SW480 (cell line): ENCODE results near the gene CSRNP3.
"Not testable (repeated sequence)": the region's sequence is repeated elsewhere in the genome, so short reads cannot be mapped to it uniquely, and the experiment has no call there.

Experiments
- DNase-seq: peaks from one replicate; pipeline ENCODE4 v3.0.0-alpha.2; 2016; ENCODE audit warnings: low spot score

Gene CSRNP3

DNA sequence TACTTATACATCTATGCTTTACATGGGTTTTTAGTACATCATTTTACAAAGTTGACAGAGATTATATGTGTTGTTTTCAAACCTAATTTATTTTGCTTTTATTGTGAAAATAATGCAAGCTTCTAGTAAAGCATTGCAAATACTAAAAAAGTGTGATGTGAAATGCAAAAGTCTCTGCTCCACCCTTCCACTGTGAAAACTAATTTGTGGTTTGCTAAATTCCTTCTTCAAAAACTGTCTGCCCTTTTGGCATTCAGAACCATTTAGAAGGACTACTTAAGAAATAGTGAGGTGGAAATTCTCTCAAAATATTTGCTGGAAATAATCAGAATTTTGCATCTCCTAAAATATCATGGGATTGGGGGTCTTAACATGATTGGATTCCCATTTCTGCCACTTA lies 78.4 kb downstream of the CSRNP3 start:
- no peak for DNase-seq

DNA sequence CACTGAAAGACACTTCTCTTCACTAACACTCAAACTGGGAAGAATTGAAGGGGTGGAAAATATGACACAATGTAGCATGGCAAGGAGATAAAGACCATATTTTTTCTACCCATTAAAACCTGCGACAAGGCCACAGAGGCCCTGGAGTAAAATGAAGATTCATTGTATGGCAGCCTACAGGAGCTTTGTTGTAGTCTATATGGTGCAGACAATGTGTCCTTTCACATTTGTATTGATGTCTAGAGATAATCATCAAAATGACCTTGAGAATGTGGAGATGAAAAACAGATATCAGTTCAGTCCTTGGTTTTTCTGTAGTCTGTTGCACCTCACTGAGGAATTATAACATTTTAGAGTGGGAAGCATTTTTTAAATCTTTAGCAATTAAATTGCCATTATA lies 80.1 kb downstream of the CSRNP3 start:
- no peak for DNase-seq

DNA sequence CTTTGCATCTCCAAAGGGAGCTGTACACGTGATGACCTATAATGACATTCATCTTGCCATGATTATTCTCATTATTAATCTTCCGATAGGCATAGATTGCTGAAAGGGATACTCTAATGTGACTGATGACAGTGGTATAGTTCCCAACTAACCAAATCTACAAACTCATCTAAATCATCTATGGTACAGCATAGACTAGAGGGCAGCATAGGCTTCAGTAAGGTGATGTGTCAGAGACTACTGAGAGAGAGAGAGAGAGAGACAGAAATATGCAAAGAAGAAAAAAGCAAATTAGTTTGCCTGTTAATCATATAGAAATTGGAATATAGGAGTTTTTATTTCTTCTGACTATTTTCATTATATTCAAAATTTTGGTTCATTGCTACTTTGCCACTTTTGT lies 89.3 kb downstream of the CSRNP3 start:
- no peak for DNase-seq

DNA sequence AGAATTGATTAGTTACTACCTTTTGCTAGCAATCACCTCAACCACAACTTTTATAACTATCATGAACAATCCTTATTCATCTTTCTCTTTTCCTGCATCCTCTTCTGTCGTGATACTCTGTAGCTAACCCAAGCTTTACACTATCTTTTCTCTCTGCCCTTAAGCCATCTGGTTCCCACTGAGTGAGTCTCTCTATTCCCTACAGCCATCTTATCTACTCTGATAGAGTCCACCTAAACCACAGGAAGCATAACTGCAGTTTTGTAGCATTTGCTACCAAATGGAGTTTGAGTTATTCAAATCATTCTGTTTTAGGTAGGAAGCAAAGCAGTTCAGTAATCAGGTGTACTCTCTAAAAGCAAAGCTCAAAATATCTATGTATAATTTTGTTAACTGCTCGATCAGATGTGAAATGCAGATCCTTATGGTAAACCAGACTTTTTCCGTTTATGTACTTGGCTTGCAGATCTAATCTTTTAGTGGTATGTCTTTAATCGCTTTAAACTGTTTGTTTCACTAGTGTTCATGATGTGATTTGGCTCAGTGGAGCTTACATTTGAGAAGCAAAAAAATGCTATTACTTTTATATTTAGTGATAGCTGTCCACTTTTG lies 91.0 kb downstream of the CSRNP3 start:
- DNase-seq, result no peak

DNA sequence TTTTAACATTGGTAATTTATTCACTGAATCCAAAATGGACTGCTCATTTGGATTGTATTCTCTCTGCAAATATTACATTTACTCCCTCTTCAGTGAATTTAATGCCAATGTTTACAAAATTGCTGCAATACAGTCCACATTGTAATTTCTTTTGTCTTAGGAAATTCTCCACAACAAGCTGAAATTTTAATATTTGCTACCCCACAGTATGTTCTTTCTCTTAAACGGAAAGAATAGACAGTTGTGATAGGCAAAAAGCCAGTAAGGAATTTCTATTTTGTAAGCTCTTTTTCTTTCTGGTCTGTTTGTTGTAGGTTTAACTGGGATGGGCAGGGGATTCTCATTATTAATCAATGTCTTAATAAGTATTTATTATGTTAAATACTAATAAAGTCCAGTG lies 92.0 kb downstream of the CSRNP3 start:
- no peak for DNase-seq

DNA sequence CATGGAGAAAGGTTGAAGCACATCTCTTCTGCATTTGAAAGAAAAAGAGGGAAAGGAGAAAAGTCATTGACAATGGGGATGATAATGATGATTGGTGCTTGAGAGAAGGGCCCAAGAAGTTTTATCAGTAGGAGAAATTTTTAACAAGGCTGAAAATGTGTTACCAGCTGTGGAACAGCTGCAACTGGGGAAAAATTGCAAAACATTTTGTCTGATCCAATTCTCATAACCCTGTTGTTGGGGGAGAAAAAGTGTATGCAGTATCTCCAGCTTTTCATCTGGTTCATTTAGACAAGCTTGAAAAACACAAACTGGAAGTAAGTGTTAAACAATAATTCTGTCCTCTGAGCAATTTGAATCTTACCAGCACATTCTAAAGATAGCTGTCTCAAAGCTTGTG lies 92.7 kb downstream of the CSRNP3 start:
- DNase-seq, result no peak

DNA sequence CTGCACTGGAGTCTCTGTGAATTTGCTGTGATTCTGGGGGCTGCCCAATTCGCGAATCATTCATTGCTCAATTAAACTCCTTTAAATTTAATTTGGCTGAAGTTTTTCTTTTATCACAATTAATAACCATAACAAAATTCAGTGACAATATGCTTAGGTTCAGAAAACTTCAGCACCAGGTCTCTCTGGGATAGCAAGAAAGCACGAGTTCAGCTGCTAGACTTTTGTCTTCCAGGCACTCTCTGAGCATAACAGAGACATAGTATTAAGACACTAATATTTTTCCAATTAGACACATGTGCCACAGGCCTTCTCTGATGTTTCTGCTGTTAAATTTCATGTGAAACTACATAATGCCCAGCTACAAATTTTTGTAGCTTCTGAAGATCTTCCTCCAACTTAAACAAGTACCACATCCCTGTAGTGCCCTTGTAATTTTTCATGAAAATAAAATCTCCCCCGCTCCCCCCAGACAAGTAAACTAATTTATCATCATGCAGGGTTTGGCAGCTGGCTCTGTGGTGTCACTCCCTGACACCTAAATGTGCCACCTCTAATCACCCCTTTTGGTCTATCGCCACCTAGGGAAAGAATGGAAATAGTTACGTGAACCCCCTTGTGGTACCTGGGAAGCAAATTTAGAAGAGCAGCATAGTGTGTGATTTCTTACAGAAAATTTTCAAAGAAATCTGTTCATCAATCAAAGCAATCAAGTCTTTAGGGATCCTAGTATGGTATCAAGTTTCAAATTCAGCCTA lies 94.1 kb downstream of the CSRNP3 start:
- DNase-seq, result peak; percentile 20

DNA sequence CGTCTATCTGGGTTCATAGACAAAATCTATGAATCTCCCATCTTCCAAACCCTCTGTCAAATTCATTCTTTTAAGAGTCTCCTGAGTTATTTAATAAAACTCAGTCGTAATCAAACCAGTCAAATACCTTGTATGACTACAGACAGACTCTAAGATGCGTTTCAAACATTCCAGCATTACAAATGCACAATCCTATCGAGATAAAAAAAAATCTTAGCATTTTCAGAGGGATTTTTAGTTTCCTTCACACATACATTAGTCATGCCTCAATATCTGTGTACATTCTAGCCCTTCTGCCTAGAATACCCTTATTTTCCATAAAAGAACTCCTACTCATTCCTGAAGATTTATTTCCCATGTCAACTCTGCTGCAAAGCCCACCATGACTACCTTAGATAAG lies 96.5 kb downstream of the CSRNP3 start:
- no peak for DNase-seq

DNA sequence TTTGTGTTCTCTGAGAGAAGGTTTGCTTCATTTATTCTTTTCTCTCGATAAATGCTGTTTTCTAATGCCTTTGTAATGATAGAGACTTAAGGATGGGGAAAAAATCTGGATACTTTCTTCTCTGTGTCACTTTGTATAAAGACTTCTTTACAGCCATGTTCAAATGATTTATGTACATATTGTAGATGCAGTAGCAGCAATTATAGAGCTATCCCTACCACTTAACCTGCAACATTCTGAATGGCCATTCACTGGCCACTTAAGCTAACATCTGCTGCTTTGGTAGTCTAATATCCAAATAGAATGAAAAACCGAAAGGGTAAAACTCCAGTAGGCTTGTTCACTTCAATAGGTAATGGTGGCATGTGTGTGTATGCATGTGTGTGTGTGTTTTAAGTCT lies 97.8 kb downstream of the CSRNP3 start:
- DNase-seq, result no peak

DNA sequence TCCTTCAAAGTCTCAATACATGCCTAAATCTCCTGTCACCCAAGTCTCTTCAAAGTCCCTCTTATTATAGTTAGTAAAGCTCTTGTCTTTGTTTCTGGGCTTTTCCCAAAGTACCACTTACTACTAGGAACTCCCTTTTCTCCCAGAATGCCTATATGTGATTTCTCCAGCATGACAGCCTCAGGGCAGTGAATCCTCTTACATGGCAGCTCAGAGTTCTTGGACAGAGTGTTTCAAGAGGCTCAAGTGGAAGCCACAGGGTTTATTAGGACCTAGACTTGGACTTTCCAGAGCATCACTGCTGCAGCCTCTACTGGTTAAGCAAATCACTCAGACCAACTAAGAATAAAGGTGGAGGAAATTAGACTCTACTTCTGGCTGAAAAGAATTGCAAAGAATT lies 98.9 kb downstream of the CSRNP3 start:
- DNase-seq, result no peak

DNA sequence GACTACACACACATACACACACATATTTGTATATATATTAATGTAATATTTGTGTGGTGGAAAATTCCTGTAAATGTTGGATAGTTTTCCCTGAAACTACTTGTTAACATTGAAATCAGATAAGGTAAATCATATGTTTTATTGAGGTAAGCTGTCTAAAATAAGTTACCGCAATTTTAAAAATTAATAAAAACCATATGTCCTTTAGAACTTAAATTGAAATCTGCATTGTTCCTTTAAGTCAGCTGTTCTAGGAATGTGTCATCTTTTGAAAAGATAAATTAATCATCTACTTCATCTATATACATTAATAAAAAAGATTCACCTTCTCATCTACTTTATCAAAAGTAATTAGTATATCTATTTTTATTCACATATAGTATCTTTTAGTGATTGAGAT lies 102.0 kb downstream of the CSRNP3 start:
- DNase-seq, result no peak

DNA sequence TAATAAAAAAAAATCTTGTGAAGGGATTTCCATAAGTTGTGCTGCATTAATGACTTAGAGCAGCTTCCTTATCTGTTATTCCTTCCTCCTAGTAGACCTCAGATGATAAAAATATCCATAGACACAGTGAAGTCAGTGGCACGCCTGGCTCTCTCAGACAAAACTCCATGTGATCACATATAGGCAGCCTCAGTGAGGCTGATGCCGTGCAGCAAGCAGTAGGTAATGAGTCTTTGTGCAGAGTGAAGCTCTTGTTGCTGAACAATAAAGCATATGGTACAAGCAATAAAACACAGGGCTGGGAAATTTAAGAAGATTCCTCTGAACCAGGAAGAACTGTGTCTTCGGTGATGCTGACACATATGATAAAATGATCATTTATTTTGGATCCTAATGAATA lies 102.7 kb downstream of the CSRNP3 start:
- DNase-seq, result peak; percentile 20

DNA sequence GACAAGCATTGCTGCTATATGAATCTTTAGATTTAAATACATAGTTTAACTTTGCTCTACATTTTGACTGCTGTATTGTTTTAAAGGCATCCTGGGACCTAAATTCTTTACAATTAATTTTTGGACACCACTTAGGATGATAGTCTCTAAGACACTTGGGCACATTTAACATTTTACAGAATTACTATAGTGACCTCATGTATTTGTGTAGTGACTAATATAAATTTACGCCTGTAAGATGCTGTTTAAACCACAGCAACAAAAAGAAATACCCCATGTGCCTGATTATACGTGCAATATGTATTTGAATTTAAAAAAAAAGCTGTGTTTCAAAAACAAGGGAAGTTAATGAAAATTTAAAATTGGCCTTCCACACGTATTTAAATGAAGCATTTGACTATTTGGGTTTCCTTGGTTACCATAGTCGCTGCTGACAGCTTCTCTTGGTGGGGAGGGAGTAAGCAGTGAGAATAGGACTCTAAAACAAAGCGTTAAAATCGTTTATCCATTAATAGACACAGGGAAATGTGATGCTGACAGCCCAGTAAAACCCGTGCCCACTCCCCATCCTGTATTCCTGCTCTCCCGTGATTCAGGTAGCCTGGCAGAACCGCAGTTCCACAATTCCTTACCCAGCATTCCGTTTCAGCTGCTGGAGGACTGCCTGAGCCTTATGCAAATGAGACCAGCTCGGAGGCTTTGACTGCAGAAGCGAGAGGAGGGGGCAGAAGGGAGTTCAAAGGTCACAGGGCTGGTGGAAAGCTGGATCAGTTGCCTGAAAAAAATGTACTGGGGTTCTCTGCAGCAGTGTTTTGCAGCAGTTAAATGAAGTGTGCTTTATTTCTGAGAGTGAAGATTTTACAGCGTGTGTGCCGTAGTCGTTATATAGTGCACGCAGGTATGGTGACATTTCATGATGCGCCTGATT lies 104.3 kb downstream of the CSRNP3 start:
- peak; percentile 73 for DNase-seq

DNA sequence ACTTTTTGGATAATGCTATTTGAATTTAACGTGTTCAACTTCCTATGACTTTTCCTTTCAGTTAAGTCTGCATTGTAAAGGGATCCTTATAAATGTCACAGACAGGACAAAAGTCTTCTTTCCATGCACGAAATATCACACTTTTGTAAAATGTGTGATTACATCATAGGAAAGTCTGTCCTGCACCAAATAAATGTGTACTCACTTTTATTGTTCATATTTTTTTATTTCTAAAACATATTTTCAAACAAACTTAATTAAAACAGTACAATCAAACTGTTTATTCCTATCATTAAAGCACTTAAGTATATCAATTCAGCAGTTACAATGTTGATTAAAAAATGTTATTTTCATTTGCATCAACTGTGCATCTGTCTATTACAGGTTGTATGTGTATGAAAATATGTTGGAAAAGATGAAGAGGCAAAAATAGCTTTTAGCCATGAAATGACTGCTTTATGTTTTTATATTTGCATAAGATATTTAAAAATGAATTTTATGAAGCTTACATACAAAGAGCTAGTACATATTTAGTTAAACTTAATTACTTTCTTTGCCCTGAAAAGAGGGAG lies 105.6 kb downstream of the CSRNP3 start:
- no peak for DNase-seq

DNA sequence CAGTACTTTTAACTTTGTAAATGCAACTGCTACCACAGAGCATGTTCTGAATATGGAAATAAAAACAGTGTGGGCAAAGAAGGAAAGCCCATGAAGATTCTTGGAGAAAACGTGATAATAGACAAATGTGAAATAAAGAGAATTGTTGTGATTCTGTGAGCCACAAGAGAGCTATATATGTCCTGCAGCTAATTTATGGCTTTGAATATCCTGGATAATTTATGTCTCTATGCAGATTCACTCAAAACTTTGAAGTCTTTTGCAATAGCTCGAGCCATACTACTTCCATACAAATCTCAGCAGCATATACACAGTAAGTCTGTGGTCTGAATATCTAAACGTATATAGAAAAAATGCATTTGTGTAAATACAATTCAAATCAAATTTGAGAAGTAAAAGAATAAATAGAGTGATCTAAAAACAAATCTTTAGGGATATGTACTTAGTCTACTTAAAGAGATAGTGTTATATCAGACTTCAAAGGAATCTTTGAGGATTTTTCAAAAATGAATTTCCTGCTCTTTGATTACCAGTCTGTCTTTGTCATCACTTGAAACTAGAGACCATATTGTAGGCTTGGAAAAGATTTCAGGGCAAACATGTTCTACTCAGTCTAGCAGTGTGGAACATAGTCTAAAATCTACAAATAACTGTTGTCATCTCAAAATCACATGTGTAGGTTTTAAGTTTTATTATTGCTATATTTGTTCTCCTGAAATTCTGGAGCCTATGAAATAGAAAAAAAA lies 107.1 kb downstream of the CSRNP3 start:
- DNase-seq, result peak; percentile 17

DNA sequence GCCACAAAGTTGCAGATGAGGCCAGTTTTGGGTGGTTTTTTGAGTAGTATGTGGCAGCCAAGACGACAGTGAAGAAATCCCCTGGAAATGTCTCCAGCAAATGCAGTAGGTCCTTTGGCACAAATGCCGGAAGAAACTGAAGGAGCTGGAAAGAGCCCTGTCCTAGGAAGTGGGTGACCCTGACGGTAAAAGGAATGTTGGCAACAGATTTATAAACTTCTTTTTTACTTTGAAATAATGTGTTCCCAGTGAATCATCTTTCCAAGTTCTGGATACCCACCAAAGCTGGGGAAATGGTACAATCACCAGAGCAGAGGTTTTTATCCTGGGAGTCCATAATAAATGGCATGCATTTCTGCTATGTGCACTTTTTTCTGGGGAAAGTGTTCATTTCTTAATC lies 112.9 kb downstream of the CSRNP3 start:
- no peak for DNase-seq

DNA sequence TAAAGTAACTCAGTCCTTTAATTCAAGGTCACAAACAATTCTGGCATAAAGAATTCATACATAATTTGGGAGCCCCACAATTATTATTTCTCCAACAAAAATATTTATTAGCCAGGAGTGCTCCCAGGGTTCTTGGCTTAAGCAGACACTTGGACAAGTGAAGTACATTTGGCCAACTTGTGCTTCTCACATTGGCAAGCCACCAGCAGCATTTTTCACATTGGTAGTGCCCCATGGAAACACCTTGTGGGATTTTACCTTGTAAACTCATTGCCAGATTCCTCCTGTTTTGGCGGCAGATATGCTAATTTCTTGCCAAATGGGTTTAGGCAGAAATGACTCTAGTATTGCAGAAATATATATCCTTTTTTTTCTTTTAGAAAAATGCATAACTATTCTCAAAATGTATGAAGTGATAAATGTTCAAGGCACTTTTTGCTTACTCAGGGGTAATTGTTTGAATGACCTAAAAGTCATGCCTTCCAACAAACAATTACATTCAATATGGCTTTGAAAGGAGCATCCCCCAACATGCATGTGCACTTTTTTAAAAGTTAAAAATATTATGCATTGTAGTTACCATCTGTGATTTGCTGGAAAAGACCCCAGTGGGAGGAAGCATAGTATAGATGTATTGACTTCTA lies 113.5 kb downstream of the CSRNP3 start:
- DNase-seq, result no peak

DNA sequence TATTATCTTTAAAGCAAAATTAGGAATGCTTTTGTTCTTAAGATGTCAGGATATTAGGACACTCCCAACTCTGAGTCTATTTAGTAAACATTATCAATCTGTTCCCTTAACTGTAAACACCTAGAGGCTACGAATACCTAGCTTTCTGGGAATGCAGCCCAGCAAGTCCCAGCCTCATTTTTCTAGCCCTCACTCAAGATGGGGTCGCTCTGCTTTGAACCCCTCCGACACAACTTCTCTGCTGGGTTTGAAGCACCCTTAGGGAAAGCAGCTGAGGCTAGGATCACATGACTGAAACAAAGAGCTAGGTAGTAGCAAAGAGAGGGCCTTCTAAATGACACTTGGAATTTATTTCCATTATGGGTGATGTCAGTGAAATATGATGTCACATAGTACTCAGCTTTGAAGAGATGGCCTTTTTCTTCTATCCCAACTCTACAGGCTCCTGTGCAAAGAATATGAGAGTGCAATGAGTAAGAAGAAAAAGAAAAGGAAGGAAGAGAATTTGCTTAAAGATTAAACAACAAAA lies 114.7 kb downstream of the CSRNP3 start:
- DNase-seq, result no peak

DNA sequence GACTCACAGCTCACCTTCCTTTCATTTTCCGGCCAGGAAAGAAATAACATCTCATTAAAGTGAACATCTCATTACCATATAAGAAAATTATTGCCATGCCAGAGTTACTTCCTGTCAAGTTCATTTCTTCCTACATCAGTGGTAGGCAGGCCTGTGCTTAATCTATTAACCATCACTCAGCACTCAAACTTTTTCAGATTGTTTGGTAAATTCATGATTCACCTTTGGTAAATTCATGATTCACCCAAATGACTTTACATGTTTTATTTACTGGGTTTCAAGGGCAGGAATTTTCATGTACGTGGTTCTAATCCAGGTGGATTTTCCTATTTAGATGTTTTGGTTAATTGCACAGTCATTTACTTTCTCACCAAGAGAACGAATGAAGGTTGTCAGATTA lies 116.5 kb downstream of the CSRNP3 start:
- DNase-seq, result no peak

DNA sequence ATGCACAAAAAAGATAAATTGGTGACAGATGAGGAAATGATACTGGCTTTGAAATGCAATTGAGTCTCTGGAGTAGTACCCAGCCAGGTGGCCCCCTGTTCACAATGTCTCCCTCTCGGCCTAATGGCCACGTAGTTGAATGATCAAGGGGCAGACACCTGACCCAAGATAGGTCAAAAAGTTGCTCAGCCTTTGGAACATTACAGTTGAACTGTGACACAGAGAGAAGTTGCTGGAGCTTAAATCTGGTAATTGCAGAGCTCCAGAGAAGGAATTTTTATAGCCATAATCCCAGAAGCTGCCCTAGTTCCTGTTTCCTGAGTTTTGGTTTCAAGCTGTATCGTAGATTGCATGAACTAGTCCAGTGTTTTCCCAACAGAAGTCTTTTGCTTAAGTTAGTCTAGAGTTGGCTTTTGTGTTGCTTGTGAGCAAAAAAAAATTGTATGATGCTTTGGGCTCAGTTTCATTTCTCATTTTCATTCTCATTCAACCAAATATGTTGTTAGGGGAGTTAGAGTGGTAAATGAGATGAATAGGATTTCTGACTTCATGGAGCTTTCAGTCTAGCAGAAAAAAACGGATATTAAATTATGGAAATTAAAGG lies 117.9 kb downstream of the CSRNP3 start:
- DNase-seq, result no peak

DNA sequence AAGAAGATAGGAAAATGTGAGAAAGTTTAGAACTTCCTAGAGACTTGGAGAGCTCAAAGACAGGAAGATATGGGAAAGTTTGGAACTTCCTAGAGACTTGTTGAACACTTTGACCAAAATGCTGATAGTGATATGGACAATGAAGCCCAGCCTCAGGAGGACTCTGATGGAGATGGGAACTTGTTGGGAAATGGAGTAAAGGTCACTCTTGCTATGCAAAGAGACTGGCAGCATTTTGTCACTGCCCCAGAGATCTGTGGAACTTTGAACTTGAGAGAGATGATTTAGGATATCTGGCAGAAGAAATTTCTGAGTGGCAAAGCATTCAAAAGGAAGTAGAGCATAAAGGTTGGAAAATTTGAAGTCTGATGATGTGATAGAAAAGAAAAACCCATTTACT lies 121.5 kb downstream of the CSRNP3 start:
- DNase-seq, result not testable (repeated sequence)
